ENCODE data around the gene ANKFY1. TPM values are rescaled to one million over a fixed set of nuclear protein-coding genes. Genes with fewer than 3 reads are reported as not detected.

The ANKFY1 gene
- total RNA-seq, 1 donor from 2014 or later: 36.5 TPM

Small RNA genes within 50 kb of the gene (small RNA-seq; reads per million reads assigned to genes)
- gene RF00019: not detected

Other genes with a start within 250 kb of the ANKFY1 start
- 44.5 TPM for gene ZZEF1, start 120.9 kb downstream of the ANKFY1 start, total RNA-seq
- 26.2 TPM for gene CYB5D2, start 120.8 kb downstream of the ANKFY1 start, total RNA-seq
- 43.4 TPM for gene UBE2G1, start 102.7 kb upstream of the ANKFY1 start, total RNA-seq
- 0.47 TPM for gene SPNS3, start 170.0 kb upstream of the ANKFY1 start, total RNA-seq
- gene SPNS2, start 234.9 kb upstream of the ANKFY1 start, total RNA-seq: 15.9 TPM

Measured in occipital lobe (tissue), 2 donors.